Epithelial cell of esophagus (primary cell): ENCODE data around the gene FMNL1.
A peak's percentile ranks its signal among the peaks of the same experiment; 100 is the strongest.
"Not testable (repeated sequence)": the region's sequence is repeated elsewhere in the genome, so short reads cannot be mapped to it uniquely, and the experiment has no call there.

ENCODE experiments used
- DNase-seq: peaks from one replicate; pipeline ENCODE4 v3.0.0; 2010; ENCODE audit warnings: low read depth
- H3K4me3 ChIP-seq: 2 replicates; pipeline ENCODE4 v1.5.1; 2011; ENCODE audit warnings: mild to moderate bottlenecking, low read length, control low read depth
- TF ChIP-seq, protein P1 (sequence below): IDR thresholded peaks from 2 replicates; pipeline ENCODE4 v1.5.1; 2011; ENCODE audit warnings: low read depth, mild to moderate bottlenecking, low read length, control low read depth, inconsistent platforms; ENCODE audit not compliant: insufficient read depth; ENCODE audit errors: missing control alignments

The FMNL1 gene

GRCh38 chr17:45244725-45245656 is 23.3 kb downstream of the FMNL1 start:
- DNase-seq: no peak
- TF ChIP-seq, protein P1, sequence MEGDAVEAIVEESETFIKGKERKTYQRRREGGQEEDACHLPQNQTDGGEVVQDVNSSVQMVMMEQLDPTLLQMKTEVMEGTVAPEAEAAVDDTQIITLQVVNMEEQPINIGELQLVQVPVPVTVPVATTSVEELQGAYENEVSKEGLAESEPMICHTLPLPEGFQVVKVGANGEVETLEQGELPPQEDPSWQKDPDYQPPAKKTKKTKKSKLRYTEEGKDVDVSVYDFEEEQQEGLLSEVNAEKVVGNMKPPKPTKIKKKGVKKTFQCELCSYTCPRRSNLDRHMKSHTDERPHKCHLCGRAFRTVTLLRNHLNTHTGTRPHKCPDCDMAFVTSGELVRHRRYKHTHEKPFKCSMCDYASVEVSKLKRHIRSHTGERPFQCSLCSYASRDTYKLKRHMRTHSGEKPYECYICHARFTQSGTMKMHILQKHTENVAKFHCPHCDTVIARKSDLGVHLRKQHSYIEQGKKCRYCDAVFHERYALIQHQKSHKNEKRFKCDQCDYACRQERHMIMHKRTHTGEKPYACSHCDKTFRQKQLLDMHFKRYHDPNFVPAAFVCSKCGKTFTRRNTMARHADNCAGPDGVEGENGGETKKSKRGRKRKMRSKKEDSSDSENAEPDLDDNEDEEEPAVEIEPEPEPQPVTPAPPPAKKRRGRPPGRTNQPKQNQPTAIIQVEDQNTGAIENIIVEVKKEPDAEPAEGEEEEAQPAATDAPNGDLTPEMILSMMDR: no peak
- H3K4me3 ChIP-seq: no peak overlapping the region

DNA sequence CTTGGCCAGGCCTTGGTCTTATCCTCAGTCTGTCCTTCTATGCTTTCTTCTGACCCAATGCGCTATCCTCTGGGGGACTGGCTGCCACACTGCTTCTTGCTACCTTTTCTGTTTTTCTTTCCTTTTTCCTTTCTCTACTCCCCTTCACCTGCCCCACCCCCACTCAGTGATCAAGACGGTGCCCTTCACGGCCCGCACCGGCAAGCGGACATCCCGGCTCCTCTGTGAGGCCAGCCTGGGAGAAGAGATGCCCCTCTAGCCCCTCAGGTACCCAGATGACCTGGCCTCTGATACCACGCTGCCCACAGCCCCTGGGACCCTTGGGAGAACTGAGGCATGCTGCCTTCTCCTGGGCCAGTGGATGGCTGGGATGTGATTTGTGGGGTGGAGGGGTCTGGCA is 24.7 kb downstream of the FMNL1 start:
- TF ChIP-seq, protein P1: no peak
- DNase-seq: no peak
- H3K4me3 ChIP-seq: no peak overlapping the region

DNA sequence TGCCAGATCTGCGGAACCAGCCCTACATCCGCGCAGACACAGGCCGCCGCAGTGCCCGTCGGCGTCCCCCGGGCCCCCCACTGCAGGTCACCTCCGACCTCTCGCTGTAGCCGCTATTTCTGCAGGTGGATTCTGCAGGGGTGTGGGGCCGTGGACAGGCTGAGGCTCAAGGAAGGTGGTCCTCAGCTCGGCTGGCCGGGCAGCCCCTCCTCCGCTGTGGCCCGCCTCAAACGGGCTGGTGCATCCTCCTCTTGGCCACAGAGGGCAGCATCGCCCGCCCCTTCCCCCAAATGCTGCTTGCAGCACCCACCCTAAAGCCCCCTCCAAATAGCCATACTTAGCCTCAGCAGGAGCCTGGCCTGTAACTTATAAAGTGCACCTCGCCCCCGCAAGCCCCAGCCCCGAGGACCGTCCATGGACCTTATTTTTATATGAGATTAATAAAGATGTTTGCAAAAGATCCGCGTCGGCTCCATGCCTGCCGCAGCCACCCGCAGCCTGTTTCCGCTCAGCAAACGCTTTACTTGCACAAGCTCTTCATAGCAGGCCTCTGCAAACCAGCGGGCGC is 25.3 kb downstream of the FMNL1 start:
- no peak for DNase-seq
- TF ChIP-seq, protein P1: peak; percentile 34
- H3K4me3 ChIP-seq: peak overlapping the region; percentile 62

DNA sequence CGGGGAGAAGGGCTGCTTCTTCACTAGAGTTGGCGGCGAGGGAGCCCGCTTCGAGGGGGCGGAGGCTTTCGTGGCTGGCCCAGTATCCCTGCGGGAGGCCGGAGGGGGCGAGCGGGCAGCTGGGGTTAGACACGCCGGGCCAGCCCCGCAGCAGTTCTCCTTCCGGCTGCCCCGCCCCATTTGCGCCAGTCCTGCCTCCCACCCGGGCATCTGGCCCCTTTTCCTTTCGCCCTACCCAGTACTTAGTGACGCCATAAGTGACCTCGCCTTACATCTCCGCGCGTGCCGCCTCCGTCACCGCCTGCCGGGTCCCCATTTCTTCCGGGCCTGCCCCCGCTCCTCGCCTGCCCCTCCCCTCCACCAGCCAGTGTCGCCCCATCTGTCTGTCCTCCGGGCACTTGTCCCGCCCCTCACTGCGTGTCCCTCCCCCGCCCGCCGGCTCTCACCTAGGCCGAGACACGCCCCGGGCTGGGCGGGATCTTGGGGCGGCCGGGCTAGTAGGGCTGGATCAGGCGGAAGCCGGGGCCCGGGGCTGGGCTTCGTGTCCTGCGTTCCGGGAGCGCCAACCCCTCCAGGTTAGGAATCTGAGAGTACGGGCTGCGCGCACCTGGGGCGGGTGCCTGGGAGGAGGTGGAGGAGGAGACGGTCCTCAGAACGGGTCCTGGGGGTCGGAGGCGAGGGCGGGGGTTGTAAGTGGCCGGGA is 25.9 kb downstream of the FMNL1 start:
- H3K4me3 ChIP-seq: peak overlapping the region; percentile 62
- TF ChIP-seq, protein P1: no peak
- peak; percentile 95 for DNase-seq

DNA sequence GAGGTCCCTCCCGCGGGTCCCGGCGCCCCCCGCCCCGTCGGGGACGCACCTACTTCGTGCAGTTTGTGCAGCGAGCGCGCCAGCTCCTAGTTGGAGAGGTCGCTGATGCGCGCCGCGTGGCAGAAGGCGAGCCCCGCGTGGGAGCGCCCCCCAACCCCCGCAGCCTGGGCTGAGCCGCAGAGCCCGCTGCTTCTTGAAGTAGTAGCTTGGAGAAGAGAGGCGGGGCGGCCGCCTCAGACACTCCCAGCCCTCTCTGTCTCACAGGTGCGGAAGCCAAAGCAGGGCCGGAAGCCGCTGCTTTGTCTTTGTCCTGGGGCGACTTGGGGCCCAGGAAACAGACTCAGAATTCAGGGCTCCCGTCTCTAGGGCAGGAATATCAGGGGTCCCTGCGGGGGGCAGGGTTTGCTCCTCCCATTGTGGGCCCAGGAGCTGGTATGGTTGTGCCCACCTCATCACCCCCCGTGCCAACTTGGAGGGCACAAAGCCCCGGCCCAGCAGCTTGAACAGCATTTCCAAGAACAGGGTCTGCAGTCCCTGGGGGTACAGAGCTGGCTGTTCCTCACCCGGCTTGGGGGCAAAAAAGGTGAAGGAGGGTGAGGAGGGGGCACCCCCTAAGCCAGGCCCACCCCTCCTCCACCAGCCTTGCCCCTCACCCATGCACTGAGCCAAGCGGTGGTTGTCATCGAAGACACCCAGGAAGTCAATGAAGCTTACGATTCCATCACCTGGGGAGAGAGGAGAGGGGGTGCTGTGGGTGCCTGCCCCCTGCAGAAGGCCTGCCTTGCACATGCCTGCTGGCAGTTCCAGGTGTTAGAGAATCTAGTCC is 26.7 kb downstream of the FMNL1 start:
- H3K4me3 ChIP-seq: peak overlapping the region; percentile 62
- TF ChIP-seq, protein P1: no peak
- DNase-seq: peak; percentile 82

DNA sequence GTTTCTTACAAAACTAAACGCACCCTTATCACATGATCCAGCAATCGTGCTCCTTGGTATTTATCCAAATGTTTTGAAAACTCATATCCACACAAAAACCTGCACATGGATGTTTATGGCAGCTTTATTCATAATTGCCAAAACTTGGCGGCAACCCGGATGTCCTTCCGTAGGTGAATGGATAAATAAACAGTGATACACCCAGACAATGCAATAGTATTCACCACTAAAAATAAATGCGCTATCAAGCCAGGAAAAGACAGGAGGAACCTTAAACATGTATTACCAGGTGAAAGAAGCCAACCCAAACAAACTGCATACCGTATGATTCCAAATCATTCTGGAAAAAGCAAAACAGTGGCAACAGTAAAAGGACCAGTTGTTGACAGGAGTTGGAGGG is 30.2 kb downstream of the FMNL1 start:
- no peak overlapping the region for H3K4me3 ChIP-seq
- no peak for DNase-seq
- TF ChIP-seq, protein P1: no peak

GRCh38 chr17:45253237-45253636 is 31.6 kb downstream of the FMNL1 start:
- H3K4me3 ChIP-seq, DNase-seq: not testable (repeated sequence)
